Smooth muscle cell of the brain vasculature (primary cell): Measurements from ENCODE around the gene MICU1.
"Not testable (repeated sequence)": the region's sequence is repeated elsewhere in the genome, so short reads cannot be mapped to it uniquely, and the experiment has no call there.

ENCODE experiments used
- DNase-seq: peaks from one replicate; pipeline ENCODE4 v3.0.0-alpha.2; 2012; ENCODE audit warnings: low read depth, low spot score

Gene MICU1

DNA sequence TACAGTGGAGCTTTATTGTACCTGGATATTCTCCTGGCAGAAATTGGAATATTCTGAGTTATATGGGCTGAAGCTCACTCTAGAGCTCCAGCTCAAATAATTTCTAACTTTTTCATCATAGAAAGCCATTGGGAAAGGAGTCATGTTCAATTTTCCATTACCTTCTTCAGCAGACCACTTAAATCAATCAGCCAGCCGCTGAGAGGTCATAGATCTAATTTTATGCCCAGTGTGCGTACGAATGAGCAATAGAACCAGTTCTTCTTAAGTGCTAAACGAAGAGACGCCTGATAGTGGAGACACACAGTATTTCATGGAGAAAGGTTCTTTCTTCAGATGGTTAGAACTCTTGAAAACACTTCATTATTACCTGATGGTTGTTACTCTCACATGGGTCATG lies 236.2 kb downstream of the MICU1 start:
- DNase-seq: no peak

DNA sequence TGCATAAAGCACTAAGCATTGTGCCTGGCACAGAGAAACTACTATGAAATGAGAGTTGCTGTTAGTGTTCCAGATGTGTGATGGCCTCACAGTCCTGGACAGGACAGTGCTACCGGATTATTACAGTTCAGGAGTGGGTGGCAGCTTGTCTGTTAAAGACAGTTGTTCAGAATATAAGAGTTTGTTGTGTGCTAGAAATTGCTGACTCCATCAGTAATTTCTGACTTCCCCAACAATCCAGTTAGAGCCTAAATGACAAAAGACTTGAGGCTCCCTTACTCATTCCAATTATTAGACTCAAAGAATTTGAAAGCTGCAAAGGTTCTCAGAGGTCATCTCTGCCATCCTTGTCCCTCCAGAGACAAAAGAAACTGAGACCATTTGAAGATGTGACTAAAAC lies 236.9 kb downstream of the MICU1 start:
- no peak for DNase-seq

DNA sequence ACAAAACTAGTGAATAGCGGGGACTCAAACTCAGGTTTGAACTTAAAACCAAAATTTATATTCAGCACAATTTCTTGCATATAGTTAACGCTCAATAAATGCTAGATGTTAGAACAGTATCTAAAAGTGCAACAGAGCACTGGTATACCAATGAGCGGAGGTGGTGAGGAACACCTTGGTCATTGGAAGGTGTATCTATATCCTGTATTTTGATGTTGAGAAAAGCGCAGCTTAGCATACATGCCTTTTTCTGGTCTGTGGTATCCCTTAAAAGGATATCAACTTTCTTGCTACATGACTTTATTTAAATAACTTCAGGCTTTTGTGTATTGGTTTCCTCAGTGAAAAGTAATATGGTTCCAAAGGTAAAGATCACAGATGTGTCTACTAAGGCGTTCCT lies 237.8 kb downstream of the MICU1 start:
- no peak for DNase-seq

GRCh38 chr10:72386916-72387586 lies 238.8 kb downstream of the MICU1 start:
- DNase-seq: no peak

DNA sequence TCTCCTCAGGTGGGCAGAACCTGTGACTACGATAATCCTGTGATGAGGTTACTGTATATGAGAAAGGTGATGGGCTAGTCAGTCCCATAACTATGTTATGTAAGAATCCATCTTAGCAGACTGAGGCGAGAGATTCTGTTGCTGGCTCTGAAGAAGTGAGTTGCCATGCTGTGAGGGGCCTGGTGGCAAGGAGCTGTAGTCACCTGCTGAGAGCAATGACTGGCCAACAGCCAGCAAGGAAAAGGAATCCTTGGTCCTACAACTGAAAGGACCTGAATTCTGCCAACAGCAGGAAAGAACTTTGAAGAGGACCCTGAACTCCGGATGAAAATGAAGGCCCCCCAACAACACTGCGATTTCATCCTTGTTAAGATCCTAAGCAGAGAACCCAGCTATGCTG lies 240.2 kb downstream of the MICU1 start:
- no peak for DNase-seq

DNA sequence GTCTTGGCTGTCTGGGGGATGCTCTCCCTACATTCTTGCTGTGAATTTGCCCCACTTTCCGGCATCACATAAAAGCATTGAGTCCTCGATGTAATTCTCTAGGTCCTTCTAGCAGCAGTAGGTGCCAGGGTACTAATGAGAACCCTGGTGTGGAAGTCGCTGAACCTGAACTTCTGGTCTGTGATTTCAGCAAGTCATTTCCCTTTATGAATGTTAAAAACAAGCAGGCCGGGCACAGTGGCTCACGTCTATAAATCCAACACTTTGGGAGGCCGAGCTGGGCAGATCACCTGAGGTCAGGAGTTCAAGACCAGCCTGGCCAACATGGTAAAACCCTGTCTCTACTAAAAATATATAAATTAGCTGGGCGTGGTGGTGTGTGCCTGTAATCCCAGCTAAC lies 240.9 kb downstream of the MICU1 start:
- not testable (repeated sequence) for DNase-seq

DNA sequence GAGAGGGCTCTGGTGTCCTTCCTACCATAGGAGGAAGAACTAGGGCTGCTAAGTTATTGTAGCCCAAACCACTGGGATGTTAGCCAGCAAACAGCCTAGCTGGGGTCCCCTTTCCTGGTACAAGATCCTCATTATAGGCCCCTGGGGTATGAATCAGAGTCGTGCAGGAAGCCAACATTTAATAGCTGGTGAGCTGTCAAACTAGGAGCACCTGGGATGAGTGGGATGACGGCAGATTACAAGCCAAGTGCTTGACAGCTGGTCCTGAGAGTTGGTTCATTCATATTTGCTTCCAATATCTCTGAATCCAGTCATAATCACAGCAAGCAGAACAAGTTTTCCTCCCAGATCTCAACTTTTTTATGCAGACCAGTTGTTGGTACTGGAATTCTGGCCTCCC lies 246.1 kb downstream of the MICU1 start:
- DNase-seq: no peak

DNA sequence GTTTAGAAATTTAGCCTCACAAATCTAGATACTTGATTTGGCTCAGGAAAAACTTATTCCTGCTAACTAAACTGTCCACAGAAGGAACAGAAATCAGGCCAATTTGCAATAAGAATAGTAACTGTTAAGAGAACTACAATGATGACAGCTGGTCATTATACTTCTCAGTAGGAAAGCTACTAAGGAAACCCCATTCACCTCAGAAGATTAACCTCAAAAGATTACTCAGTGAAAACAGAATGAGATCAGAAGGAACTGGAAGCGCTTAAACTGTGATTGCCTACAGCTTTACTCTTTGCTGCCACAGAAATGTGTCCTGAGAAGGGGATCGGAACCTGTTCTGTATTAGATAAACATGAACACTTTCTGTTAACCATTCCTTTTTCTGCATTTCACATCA lies 246.8 kb downstream of the MICU1 start:
- no peak for DNase-seq

GRCh38 chr10:72375585-72375984 lies 250.3 kb downstream of the MICU1 start:
- DNase-seq: no peak

DNA sequence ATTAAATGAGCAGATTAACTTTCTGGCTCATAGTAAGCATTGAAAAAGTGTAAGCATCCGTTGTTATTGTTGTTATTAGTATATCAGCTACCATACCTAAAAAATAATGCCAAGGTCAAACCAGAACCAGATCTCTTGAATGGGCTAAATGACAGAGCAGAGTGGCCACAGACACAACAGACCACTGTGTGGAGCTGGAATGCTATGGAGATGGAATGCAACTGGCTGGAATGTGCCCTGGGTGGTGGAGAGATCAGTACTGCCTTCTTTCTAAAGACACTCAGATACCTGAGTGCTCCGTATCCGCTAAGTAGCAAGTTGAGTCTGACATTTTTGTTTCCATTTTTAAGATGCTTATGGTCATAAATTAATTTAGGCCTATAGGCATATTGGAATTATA lies 250.7 kb downstream of the MICU1 start:
- no peak for DNase-seq

- no peak for DNase-seq
Observed at GRCh38 chr10:72370201-72370722, 255.6 kb downstream of the MICU1 start.

GRCh38 chr10:72367301-72367960 lies 258.4 kb downstream of the MICU1 start:
- peak; percentile 91 for DNase-seq

- DNase-seq: no peak
Observed at GRCh38 chr10:72365106-72365895, 260.6 kb downstream of the MICU1 start.

DNA sequence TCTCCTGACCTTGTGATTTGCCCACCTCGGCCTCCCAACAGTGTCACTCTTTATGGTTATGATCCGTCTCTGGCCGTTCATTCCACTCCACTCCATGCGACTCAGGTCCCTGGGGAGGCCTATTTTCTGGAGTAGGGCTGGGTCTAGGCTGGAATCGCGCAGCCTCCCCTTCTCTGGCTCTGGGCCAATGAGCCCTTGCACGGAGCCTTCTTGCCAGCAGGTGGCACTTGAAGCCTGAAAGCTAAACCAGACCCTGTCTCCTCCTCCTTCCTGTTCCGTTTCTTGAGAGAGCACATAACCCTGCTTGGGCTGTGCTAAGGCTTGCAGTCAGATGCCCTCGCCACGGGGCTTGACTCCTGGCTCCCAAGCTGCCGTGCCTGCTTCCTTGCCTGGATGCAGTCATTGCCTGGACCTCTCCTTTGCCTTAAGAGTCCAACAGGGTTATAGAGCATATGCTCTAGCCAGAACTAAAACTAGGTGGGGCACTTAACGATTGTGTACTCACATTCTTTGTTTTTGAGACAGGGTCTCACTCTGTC lies 261.6 kb downstream of the MICU1 start:
- DNase-seq: peak; percentile 88

- DNase-seq: no peak
Observed at GRCh38 chr10:72356987-72357386, 268.9 kb downstream of the MICU1 start.

GRCh38 chr10:72356115-72356514 lies 269.8 kb downstream of the MICU1 start:
- DNase-seq: no peak

- no peak for DNase-seq
Observed at GRCh38 chr10:72355214-72355555, 270.7 kb downstream of the MICU1 start.

DNA sequence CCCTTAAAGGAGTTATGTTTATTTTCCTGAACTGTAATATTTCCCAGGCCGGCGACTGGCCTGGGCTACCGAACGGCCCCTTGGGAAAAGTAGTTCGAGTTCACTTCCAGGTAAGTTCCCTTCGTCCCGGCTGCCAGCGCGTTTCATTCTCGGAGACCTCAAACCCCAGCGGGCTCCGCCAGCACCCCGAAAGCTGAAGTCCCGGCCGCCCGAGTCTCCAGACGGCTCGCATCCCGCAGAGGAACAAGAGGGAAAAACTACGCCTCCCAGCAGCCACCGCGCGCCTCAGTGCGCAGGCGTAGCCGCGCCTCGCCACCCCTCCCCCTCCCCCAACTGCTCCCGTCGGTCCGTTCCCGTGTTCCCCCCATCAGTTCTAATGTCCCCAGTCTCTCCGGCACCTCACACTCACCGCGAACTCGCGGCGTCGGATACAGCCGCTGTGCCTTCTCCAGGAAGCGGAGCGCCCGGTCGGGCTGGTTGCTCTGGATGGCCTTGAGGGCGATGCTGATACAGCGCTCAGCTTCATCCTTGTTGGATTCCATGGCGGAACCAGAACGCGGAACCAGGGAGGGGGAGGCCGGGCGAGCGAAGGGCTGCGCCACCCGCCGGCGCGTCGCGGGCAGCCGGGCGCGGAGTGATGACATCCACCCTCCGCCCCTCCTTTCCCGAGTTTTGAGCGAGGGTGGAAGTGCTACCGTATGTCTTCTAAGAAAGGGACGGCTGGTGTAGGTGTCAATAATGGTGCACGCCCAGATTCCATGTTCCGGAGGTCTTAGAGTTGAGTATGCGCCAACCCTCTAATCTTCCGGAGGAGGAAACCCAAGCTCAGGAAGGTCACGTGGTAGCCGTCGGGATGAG lies 271.3 kb downstream of the MICU1 start, which contains the start of gene DNAJB12:
TSS of gene DNAJB12 (minus strand) at position 564 of the 858 bp plus-strand sequence. CDS start at position 542, 22 bp downstream.
- DNase-seq: peak; percentile 86

DNA sequence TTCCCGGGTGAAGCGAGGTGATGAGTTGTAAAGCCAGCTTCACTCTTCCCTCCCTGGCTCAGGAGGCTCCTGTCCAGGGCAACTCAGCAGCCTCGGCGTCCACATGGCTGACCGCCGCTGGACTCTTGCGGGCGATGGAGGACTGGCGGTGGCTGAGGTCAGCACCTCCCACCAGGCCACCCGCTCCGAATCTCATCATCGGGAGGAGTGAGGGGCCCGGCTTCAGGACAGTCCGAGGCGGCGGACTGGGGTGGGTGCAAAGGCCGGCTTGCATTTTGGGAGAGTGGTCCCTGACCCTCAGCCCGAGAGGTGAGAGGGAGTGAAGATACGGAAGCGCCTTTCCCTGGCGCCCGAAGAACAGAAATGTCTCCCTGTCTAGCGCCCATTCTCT lies 271.9 kb downstream of the MICU1 start:
- DNase-seq: no peak

- no peak for DNase-seq
Observed at GRCh38 chr10:72353028-72353964, 272.6 kb downstream of the MICU1 start.
